ENCODE data around the gene MAP3K13.
"Not testable (repeated sequence)": the region's sequence is repeated elsewhere in the genome, so short reads cannot be mapped to it uniquely, and the experiment has no call there.

MAP3K13 gene

GRCh38 chr3:185341616-185342458 lies 21.1 kb upstream of the MAP3K13 start:
- DNase-seq, result no peak

- no peak for DNase-seq
These were observed 20.3 kb upstream of the MAP3K13 start for GRCh38 chr3:185342459-185343174.

GRCh38 chr3:185347399-185347798 lies 15.5 kb upstream of the MAP3K13 start:
- no peak for DNase-seq

- no peak for DNase-seq
These were observed 12.1 kb upstream of the MAP3K13 start for GRCh38 chr3:185350841-185351240.

- no peak for DNase-seq
These were observed 11.5 kb upstream of the MAP3K13 start for GRCh38 chr3:185351396-185351795.

GRCh38 chr3:185353225-185353624 lies 9.7 kb upstream of the MAP3K13 start:
- no peak for DNase-seq

- peak; percentile 19 for DNase-seq
These were observed 8.9 kb upstream of the MAP3K13 start for GRCh38 chr3:185353823-185354614.

GRCh38 chr3:185356499-185356898 lies 6.4 kb upstream of the MAP3K13 start:
- DNase-seq, result no peak

GRCh38 chr3:185361920-185362319 lies 1.0 kb upstream of the MAP3K13 start:
- DNase-seq, result no peak

GRCh38 chr3:185363662-185364203 lies 797 bp downstream of the MAP3K13 start:
- no peak for DNase-seq

GRCh38 chr3:185365291-185366073 lies 2.5 kb downstream of the MAP3K13 start:
- no peak for DNase-seq

GRCh38 chr3:185366074-185366335 lies 3.1 kb downstream of the MAP3K13 start:
- no peak for DNase-seq

GRCh38 chr3:185366913-185367312 lies 4.0 kb downstream of the MAP3K13 start:
- DNase-seq, result no peak

- not testable (repeated sequence) for DNase-seq
These were observed 7.4 kb downstream of the MAP3K13 start for GRCh38 chr3:185370349-185370748.

GRCh38 chr3:185371306-185372074 lies 8.6 kb downstream of the MAP3K13 start:
- no peak for DNase-seq

GRCh38 chr3:185381320-185382058 lies 18.6 kb downstream of the MAP3K13 start:
- no peak for DNase-seq

- DNase-seq, result no peak
These were observed 19.2 kb downstream of the MAP3K13 start for GRCh38 chr3:185382154-185382553.

- DNase-seq, result not testable (repeated sequence)
These were observed 23.6 kb downstream of the MAP3K13 start for GRCh38 chr3:185386515-185386914.

GRCh38 chr3:185387646-185388045 lies 24.7 kb downstream of the MAP3K13 start:
- no peak for DNase-seq

- DNase-seq, result no peak
These were observed 30.1 kb downstream of the MAP3K13 start for GRCh38 chr3:185393055-185393454.

GRCh38 chr3:185397676-185398075 lies 34.7 kb downstream of the MAP3K13 start:
- no peak for DNase-seq
